Stimulated activated CD8-positive, alpha-beta memory T cell treated with anti-CD3 and anti-CD28 coated beads, Interleukin-4, amount 100 ng/mL, for 4 hours (primary cell): ENCODE measurements around the gene CNTROB.

Experiments used
- DNase-seq, 2 donors: peaks; one replicate each; pipeline ENCODE4 v3.0.0-alpha.2; 2020; ENCODE audit warnings: low read depth in 2 of 2, low spot score in 1 of 2

Gene CNTROB

DNA sequence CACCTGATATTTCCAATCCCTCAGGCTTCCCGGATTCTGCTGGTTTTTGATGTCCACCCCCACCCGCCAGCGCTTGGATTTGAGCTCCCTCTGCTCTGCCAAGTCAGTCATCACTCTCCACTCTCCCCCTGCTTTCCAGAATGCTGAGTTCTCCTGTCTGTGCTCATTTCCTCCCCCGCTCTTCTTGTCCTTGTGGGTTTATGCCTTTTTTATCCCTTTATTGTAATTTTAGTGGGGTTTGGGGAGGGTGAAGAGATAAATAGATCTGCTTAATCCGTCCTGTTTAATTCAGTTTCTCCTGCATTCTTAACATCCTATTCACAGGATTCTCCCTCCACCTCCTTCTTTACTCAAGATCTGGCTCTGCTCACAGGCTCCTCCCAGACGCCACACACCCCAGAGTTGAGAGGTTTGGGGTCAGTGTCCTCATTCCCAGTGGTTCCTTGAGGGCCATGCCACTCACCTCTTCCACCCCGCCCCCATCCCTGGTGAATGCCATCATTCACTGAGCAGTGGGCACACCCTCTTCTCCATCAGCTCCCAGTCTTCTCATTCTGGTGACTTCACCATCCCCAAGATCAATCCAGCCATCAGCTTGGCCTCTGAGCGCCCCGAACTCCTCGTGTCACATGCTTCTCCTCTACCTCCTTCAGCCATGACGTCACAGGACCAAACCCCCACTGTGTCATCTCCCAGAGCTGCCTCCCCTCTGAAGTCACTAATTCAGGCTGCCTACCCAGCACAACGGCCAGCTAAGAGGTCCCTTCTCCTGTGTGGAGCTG lies 55.3 kb downstream of the CNTROB start:
- DNase-seq = no peak

DNA sequence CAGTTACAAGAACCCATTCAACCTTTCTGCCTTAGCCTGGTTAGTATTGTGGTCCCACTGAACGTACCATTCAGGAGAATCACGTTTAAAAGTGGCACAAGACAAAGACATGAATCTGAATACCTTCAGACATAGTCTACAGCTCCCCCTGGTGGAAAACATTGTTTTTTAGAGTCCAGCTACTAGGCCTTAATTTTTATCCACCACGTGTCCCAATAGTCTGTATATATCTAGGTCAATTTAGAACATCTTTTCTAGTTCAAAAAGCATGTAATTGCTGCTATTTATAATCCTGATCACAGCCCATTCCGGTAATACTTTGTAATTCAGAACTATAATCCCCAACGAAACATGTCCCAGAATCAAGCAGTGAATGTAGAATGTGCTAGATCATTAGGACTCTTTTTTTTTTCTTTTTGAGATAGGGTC lies 56.8 kb downstream of the CNTROB start:
- DNase-seq = peak in 1 of 2 donors; percentile 15

DNA sequence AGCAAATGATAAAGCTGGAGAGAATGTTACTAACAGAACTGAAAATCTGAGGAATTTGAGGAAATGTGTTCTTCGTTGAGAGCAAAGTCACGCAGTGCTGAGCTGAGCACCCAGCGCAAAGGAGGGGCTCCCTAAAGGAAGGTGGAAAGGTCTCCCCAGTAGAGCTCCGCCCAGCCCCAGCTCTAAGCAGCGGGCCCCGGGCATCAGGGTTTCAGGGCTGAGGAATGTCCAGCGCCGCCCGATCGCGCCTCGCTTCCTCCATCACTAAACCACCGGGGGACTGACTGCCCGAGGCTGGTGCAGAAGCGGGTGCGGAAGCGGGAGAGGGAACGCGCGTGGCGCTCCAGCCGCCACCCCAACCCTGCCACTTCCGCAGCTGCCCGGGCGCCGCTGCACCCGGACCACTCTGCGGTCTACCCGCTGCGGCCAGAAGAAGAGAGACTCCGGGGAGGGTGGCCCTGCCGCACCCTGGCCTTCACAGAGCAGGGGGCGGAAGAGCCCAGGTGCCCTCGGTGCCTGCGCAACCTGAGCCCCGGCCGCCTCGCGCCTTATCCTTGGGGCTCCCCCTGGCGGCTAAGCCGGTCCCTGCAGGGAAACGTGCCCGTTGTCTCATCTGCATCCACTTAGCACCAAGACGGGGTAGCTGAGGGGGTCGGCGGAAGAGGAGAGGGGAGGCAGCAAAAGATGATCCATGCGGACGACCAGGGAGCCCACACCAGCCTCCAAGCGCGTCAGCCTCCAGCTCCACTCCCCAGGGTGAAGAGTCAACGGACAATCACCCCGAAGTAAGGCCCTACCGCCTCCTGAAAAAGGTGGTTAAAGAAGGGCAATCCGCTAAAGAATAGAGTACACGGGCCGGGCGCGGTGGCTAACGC lies 58.0 kb downstream of the CNTROB start:
- DNase-seq = peak; percentile 80 to 99

- no peak for DNase-seq
Observed at GRCh38 chr17:7992516-7992915, 60.5 kb downstream of the CNTROB start.

DNA sequence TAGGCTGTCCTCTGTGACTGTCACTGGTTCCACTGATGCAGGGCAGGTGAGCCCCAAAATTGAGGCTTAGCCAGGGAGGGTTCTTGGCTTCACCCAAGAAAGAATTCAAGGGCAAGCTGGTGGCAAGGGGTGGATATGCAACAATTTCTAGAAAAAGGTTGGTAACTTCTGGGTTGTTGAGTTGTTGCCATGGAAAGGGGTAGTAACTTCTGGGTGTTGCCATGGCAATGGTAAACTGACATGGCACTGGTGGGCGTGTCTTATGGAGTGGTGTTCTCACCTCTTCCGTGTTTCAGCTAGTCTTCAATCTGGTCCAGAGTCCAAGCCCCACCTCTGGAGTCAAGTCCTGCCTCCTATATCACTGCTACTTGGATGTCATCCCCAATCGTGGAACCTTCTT lies 60.9 kb downstream of the CNTROB start:
- DNase-seq = no peak

DNA sequence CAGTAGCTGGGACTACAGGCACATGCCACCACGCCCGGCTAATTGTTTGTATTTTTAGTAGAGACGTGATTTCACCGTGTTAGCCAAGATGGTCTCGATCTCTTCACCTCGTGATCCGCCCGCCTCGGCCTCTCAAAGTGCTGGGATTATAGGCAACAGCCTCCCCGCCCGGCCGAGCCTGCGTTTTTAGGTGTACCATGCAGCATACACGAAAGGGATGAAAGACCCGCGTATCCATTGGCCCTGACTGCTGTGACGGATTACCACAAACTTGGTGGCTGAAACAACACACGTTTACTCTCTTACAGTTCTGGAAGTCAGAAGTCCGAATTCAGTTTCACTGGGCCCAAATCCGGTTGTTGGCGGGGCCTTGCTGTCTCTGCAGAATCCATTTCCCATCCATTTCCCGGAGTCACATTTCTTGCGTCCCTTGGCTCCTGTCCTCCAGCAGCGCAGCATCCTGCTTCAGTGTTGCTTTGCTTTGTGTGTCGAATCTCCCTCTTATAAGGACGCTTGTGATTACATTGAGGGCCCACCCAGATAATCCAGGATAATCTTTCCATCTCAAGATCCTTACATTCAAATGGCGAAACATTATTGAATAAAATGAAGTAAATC lies 62.1 kb downstream of the CNTROB start:
- DNase-seq = no peak

DNA sequence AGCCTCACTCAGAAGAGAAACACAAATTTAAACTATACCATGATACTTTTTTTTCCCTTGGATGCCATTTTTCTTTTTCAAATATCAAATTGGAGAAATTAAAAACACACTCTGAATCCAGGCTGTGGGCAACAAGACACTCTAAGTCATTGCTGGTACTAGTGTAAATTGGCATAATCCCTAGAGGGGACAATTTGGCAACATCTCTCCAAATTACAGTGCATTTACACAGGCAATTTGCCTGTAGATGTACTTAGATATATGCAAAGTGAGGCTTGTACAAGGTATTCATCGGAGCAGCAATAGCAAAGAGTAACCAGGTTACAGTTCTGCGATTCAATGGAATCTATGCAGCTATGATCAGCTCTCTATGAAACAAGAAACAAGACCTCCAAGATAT lies 63.7 kb downstream of the CNTROB start:
- DNase-seq = no peak

GRCh38 chr17:7997186-7997585 lies 65.2 kb downstream of the CNTROB start:
- DNase-seq = no peak
